Type B pancreatic cell (in vitro differentiated cells): ENCODE measurements around the gene CPED1. TPM values are rescaled to one million over a fixed set of nuclear protein-coding genes. Genes with fewer than 3 reads are reported as not detected.

Source experiments
- DNase-seq: peaks from one replicate; pipeline ENCODE4 v3.0.0; 2021; ENCODE audit warnings: mixed read lengths; ENCODE audit not compliant: unreplicated experiment; ENCODE audit errors: extremely low spot score
- H3K27ac Mint-ChIP-seq: 2 replicates; pipeline ENCODE4 v1.8.0; 2021; ENCODE audit warnings: mild to moderate bottlenecking, mixed read lengths
- H3K27me3 Mint-ChIP-seq: 2 replicates; pipeline ENCODE4 v1.8.0; 2021; ENCODE audit warnings: mixed read lengths
- H3K36me3 Mint-ChIP-seq: 2 replicates; pipeline ENCODE4 v1.8.0; 2021; ENCODE audit warnings: mixed read lengths
- H3K4me1 Mint-ChIP-seq: one replicate; pipeline ENCODE4 v1.8.0; 2021; ENCODE audit warnings: mixed read lengths; ENCODE audit not compliant: unreplicated experiment
- H3K4me3 Mint-ChIP-seq: 2 replicates; pipeline ENCODE4 v1.8.0; 2021; ENCODE audit warnings: mild to moderate bottlenecking, mixed read lengths
- H3K9me3 Mint-ChIP-seq: 2 replicates; pipeline ENCODE4 v1.8.0; 2021; ENCODE audit warnings: mixed read lengths
- CTCF ChIP-seq: fragments of 200-600 bp; sonication (generic); conservative IDR thresholded peaks from 2 replicates; pipeline ENCODE4 v1.5.0; 2021; ENCODE audit warnings: antibody characterized with exemption, mild to moderate bottlenecking
- total RNA-seq: library from RNA; stranded (reverse); gene quantifications from 2 replicates; pipeline ENCODE4 v1.2.1, GENCODE V29; 2021; ENCODE audit warnings: low replicate concordance

The CPED1 gene
- total RNA-seq, 1 donor from 2014 or later = 45.4 TPM

GRCh38 chr7:121103579-121103978 lies 115.1 kb downstream of the CPED1 start:
- Mint-ChIP-seq H3K9me3 (peaks cover 5% of the 10 kb centered on the region), H3K27ac (no peak overlapping the region), H3K4me1 (peaks cover 19% of the 10 kb centered on the region), H3K36me3 (no peaks in the 10 kb centered on the region), H3K27me3 (no peaks in the 10 kb centered on the region), H3K4me3 (no peak overlapping the region)
- no peak for DNase-seq
- no peak for TF ChIP-seq CTCF

- H3K36me3 Mint-ChIP-seq = no peaks in the 10 kb centered on the region
- peaks cover 5% of the 10 kb centered on the region for H3K9me3 Mint-ChIP-seq
- H3K4me3 Mint-ChIP-seq = no peak overlapping the region
- H3K27ac Mint-ChIP-seq = no peak overlapping the region
- H3K4me1 Mint-ChIP-seq = peaks cover 19% of the 10 kb centered on the region
- no peak for TF ChIP-seq CTCF
- no peaks in the 10 kb centered on the region for H3K27me3 Mint-ChIP-seq
- no peak for DNase-seq
These were observed 116.8 kb downstream of the CPED1 start for GRCh38 chr7:121105262-121105661.

- Mint-ChIP-seq H3K4me3 (no peak overlapping the region), H3K9me3 (no peaks in the 10 kb centered on the region), H3K4me1 (peaks cover 14% of the 10 kb centered on the region), H3K36me3 (no peaks in the 10 kb centered on the region), H3K27ac (no peak overlapping the region), H3K27me3 (no peaks in the 10 kb centered on the region)
- no peak for DNase-seq
- TF ChIP-seq CTCF = peak; percentile 94
These were observed 119.5 kb downstream of the CPED1 start for GRCh38 chr7:121107923-121108498.

GRCh38 chr7:121109145-121109544 lies 120.6 kb downstream of the CPED1 start:
- no peaks in the 10 kb centered on the region for H3K9me3 Mint-ChIP-seq
- no peak overlapping the region for H3K27ac Mint-ChIP-seq
- no peaks in the 10 kb centered on the region for H3K36me3 Mint-ChIP-seq
- H3K27me3 Mint-ChIP-seq = no peaks in the 10 kb centered on the region
- TF ChIP-seq CTCF = no peak
- peaks cover 6% of the 10 kb centered on the region for H3K4me1 Mint-ChIP-seq
- no peak overlapping the region for H3K4me3 Mint-ChIP-seq
- DNase-seq = no peak

GRCh38 chr7:121113288-121113687 lies 124.8 kb downstream of the CPED1 start:
- H3K27me3 Mint-ChIP-seq = no peaks in the 10 kb centered on the region

More at GRCh38 chr7:121113288-121113687, 124.8 kb downstream of the CPED1 start:
- Mint-ChIP-seq H3K27ac (no peak overlapping the region), H3K9me3 (no peaks in the 10 kb centered on the region), H3K36me3 (no peaks in the 10 kb centered on the region), H3K4me1 (no peaks in the 10 kb centered on the region), H3K4me3 (no peak overlapping the region)
- TF ChIP-seq CTCF = no peak
- DNase-seq = no peak
